Activated CD4-positive, alpha-beta T cell treated with anti-CD3 and anti-CD28 coated beads, Interleukin-2, amount 10 ng/mL, durations not matched to agents 24 days and 14 days (primary cell): Measurements from ENCODE around the gene CNTNAP2. TPM values are rescaled to one million over a fixed set of nuclear protein-coding genes. Genes with fewer than 3 reads are reported as not detected.

ENCODE experiments used
- DNase-seq: peaks from one replicate; pipeline ENCODE4 v3.0.0; 2022
- H3K27ac Mint-ChIP-seq: one replicate; pipeline ENCODE4 v1.8.0; 2022; ENCODE audit warnings: mild to moderate bottlenecking, mixed read lengths
- H3K27me3 Mint-ChIP-seq: one replicate; pipeline ENCODE4 v1.8.0; 2022; ENCODE audit warnings: mixed read lengths
- H3K36me3 Mint-ChIP-seq: one replicate; pipeline ENCODE4 v1.8.0; 2022; ENCODE audit warnings: low read depth, mild to moderate bottlenecking, mixed read lengths
- H3K4me1 Mint-ChIP-seq: one replicate; pipeline ENCODE4 v1.8.0; 2021; ENCODE audit warnings: mixed read lengths
- H3K4me3 Mint-ChIP-seq: one replicate; pipeline ENCODE4 v1.8.0; 2022; ENCODE audit warnings: mild to moderate bottlenecking, moderate library complexity, mixed read lengths
- H3K9me3 Mint-ChIP-seq: one replicate; pipeline ENCODE4 v1.8.0; 2021; ENCODE audit warnings: mixed read lengths
- intact Hi-C: fragments of 100-400 bp; cut with micrococcal nuclease; formaldehyde crosslinking; loops from one replicate; pipeline ENCODE4 v1.15.1; 2023
- total RNA-seq: library from RNA; stranded (reverse); gene quantifications from 2 replicates; pipeline ENCODE4 v1.2.3, GENCODE V29; 2022

CNTNAP2 gene
- total RNA-seq, 1 donor from 2014 or later: not detected

DNA sequence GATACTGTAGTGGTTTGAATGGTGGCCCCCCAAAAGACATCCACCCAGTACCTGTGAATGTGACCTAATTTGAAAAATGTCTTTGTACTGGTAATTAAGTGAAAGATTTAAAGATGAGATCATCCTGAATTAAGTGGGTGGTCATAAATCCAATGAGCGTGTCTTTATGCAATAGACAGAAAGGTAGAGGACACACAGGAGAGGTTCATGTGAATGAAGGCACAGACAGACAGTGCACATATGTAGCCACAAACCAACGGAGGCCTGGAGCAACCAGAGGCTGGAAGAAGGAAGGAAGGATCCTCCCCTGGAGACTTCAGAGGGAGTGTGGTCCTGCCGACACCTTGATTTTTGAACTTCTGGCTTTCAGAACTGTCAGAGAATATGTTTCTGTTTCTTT lies 160.3 kb downstream of the CNTNAP2 start:
- Mint-ChIP-seq H3K4me3 (no peak overlapping the region), H3K36me3 (no peaks in the 10 kb centered on the region), H3K4me1 (no peaks in the 10 kb centered on the region), H3K9me3 (no peaks in the 10 kb centered on the region), H3K27me3 (no peaks in the 10 kb centered on the region), H3K27ac (no peak overlapping the region)
- intact Hi-C loops: no loop called here
- DNase-seq: no peak

DNA sequence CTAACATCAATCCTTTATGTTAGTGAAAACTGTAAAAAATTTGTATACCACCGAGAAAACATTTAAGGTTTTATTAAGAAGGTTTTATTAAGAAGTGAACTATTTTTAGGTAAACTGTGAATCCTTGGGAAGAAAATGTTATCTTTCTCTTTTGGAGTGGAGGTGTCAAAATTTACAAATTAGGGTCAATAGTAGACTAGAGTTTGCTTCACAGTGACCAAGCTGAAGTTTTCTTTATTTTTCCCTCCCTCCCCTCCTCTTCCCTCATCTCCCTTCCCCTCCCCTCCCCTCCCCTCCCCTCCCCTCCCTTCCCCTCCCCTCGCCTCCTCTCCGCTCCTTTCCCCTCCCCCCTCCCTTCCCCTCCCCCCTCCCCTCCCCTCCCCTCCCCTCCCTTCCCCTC lies 168.8 kb downstream of the CNTNAP2 start:
- no peaks in the 10 kb centered on the region for H3K27me3 Mint-ChIP-seq
- no peaks in the 10 kb centered on the region for H3K9me3 Mint-ChIP-seq
- no peak overlapping the region for H3K4me3 Mint-ChIP-seq
- no peaks in the 10 kb centered on the region for H3K36me3 Mint-ChIP-seq
- no peaks in the 10 kb centered on the region for H3K4me1 Mint-ChIP-seq
- DNase-seq: no peak
- no peak overlapping the region for H3K27ac Mint-ChIP-seq
- intact Hi-C loops: no loop called here

DNA sequence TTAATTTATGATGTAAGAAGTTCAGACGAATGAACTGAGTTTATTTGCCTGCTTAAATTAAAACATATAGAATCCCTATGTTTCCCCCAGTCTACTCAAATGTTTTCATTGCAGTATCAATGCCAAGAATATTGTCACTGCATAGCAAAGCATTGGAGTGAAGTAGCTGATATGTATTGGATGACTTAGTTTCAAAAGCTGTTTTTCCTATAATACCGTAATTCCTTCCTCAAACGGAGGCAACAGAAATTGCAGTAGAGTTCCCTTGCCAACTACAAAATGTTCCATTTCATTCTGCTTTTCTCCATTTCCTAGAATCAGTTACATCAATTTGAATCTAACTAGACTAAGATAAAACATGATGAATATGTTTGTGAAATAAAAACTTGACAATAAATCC lies 174.1 kb downstream of the CNTNAP2 start:
- intact Hi-C loops: no loop called here
- no peak overlapping the region for H3K4me3 Mint-ChIP-seq
- no peaks in the 10 kb centered on the region for H3K36me3 Mint-ChIP-seq
- H3K27ac Mint-ChIP-seq: no peak overlapping the region
- no peaks in the 10 kb centered on the region for H3K27me3 Mint-ChIP-seq
- no peaks in the 10 kb centered on the region for H3K4me1 Mint-ChIP-seq
- no peak for DNase-seq
- no peaks in the 10 kb centered on the region for H3K9me3 Mint-ChIP-seq

DNA sequence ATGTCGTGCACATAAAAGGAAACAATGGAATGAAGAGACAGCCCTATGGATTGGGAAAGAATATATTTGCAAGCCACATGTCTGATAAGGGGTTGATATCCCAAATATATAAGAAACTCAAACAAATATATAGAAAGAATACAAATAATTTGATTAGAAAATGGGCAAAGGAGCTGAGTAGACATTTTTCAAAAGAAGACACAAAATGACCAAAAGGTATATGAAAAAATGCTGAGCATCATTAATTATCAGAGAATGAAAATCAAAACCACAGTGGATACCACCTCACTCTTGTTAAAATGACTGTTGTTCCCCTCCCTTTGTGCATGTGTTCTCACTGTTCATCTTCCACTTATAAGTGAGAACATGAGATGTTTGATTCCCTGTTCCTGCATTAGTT lies 175.3 kb downstream of the CNTNAP2 start:
- intact Hi-C loops: no loop called here
- Mint-ChIP-seq H3K27me3 (no peaks in the 10 kb centered on the region), H3K9me3 (no peaks in the 10 kb centered on the region), H3K36me3 (no peaks in the 10 kb centered on the region), H3K27ac (no peak overlapping the region), H3K4me3 (no peak overlapping the region), H3K4me1 (no peaks in the 10 kb centered on the region)
- DNase-seq: no peak

DNA sequence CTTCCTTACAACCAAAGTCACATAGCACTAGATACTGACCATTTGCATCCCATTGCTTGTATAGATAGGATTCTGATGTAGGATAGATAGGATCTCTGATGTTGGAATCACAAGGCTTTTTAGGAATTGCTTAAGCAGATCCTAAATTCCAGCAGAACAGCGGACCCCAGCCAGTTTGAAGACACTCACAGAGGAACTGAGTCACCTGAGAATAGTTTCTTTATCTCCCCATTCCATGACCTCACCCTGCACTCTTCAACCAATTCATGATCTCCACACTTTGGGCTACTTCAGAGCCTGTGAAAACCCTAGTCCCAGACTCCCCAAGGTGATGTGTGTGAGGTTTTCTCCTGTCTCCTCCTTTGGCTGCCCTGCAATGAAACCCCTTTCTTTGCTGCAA lies 179.4 kb downstream of the CNTNAP2 start:
- intact Hi-C loops: no loop called here
- no peaks in the 10 kb centered on the region for H3K27me3 Mint-ChIP-seq
- no peaks in the 10 kb centered on the region for H3K36me3 Mint-ChIP-seq
- H3K27ac Mint-ChIP-seq: no peak overlapping the region
- H3K4me3 Mint-ChIP-seq: no peak overlapping the region
- no peaks in the 10 kb centered on the region for H3K4me1 Mint-ChIP-seq
- no peak for DNase-seq
- H3K9me3 Mint-ChIP-seq: no peaks in the 10 kb centered on the region

DNA sequence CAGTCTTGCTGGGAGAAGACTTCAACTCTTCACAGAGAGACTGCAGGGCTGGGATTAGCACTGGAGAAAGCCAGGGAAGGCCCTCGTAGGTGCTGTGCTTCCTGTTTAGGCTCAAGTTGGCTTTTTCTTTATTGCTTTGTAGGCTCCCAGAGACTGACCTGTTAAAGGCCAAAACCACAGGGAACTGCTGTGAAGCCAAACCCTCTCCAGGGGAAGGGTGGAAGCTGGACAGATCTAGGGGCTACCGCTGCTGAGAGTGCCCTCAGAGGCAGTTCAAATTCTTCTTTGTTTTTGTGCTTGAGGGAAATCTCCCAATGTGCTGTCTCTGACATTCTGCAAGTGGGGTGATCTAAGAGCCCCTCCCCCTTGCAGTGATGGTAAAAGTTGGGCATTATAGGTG lies 198.4 kb downstream of the CNTNAP2 start:
- Mint-ChIP-seq H3K27ac (no peak overlapping the region), H3K4me1 (no peaks in the 10 kb centered on the region), H3K4me3 (no peak overlapping the region), H3K9me3 (peaks cover 6% of the 10 kb centered on the region), H3K27me3 (no peaks in the 10 kb centered on the region), H3K36me3 (no peaks in the 10 kb centered on the region)
- no peak for DNase-seq
- intact Hi-C loops: no loop called here

DNA sequence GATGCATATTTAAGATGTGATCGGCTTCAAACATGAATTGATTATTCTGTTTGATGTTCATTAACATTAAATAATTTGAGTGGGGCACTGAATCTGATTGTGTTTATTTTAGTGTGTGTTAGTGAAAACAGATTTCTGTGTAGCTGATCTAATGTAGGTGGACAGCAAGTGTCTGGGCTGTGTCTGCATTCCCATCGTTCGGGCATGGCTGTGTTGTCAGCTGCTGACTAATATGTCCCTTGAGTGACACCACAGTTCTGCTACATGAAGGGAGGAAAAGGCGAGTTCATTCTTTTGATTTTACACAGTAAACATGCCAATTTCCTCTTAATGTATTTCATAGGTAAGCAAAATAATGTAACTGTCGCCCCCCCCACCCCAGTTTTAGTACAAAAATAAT lies 203.0 kb downstream of the CNTNAP2 start:
- intact Hi-C loops: no loop called here
- Mint-ChIP-seq H3K27me3 (no peaks in the 10 kb centered on the region), H3K9me3 (peaks cover 3% of the 10 kb centered on the region), H3K4me3 (no peak overlapping the region), H3K4me1 (no peaks in the 10 kb centered on the region), H3K36me3 (no peaks in the 10 kb centered on the region), H3K27ac (no peak overlapping the region)
- no peak for DNase-seq

DNA sequence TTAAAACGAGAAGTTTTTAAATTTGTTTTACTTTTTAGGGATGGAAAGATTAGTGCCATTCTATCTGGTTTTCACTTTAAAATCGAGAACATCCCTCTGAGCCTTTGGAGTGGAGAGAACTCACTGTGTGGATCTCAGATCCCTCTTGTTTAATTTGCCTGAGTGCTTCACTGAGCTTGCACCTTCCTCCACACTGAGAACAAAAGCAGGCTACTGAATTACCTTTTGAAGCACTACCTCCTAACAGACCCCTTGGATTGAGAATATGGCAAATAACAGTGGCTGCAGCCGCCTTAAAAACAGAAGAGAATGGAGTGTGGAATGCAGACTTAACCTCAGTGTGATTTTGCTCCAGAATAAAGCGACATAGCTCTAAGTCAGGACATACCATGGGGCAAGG lies 204.7 kb downstream of the CNTNAP2 start:
- Mint-ChIP-seq H3K4me1 (no peaks in the 10 kb centered on the region), H3K27ac (no peak overlapping the region), H3K4me3 (no peak overlapping the region), H3K36me3 (no peaks in the 10 kb centered on the region), H3K27me3 (no peaks in the 10 kb centered on the region), H3K9me3 (peaks cover 3% of the 10 kb centered on the region)
- intact Hi-C loops: no loop called here
- no peak for DNase-seq

DNA sequence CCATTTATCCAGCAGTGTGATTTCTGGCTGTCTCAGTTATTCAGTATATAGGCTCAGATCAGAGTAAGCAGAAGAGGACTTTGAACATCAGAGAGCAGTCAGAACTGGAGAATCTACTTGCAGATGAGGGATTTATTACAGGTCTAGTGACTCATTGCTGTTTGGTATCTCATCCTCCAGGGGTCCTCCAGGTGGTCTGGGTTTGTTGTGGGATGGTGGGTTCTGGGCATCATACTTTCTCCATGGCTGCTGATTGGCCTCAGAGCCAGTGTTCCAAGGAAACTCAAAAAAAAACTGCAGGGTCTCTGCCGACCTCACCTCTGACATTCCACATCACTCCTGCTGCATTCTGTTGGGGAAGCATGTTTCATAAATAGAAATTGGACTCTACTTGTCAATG lies 214.8 kb downstream of the CNTNAP2 start:
- Mint-ChIP-seq H3K27ac (no peak overlapping the region), H3K27me3 (no peaks in the 10 kb centered on the region), H3K36me3 (no peaks in the 10 kb centered on the region), H3K4me3 (no peak overlapping the region), H3K4me1 (no peaks in the 10 kb centered on the region), H3K9me3 (no peaks in the 10 kb centered on the region)
- no peak for DNase-seq
- intact Hi-C loops: no loop called here

DNA sequence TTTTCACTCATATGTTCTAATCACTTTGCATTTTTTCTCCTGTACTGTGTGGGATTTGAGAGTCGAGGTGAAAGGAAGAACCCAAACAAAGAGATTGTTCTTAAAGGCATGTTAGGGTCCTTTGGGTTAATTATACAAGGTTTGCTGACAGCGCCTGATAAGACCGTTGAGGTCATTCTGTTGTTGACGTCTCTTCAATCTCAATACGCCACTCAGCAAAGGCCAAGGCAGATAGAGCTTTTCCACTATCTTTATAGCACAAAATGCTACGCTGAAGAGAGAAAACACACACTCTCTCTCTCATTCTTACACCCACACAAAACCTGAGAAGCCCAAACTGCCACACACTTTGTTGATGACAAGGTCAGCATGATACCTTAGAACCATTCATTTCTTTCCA lies 228.7 kb downstream of the CNTNAP2 start:
- Mint-ChIP-seq H3K4me1 (no peaks in the 10 kb centered on the region), H3K9me3 (peaks cover 3% of the 10 kb centered on the region), H3K36me3 (no peaks in the 10 kb centered on the region), H3K27me3 (no peaks in the 10 kb centered on the region), H3K27ac (no peak overlapping the region), H3K4me3 (no peak overlapping the region)
- no peak for DNase-seq
- intact Hi-C loops: no loop called here

DNA sequence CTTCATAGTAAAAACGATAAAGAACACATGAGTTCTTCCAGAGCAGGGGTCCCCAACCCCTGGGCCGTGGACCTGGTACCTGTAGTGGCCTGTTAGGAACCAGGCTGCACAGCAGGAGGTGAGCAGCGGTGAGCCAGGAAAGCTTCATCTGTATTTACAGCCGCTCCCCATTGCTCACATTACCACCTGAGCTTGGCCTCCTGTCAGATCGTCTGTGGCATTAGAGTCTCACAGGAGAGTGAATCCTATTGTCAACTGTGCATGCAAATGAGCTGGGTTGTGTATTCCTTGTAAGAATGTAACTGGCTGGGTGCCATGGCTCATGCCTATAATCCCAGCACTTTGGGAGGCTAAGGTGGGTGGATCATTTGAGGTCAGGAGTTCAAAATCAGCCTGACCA lies 229.5 kb downstream of the CNTNAP2 start:
- H3K4me1 Mint-ChIP-seq: no peaks in the 10 kb centered on the region
- intact Hi-C loops: no loop called here
- H3K27ac Mint-ChIP-seq: no peak overlapping the region
- no peaks in the 10 kb centered on the region for H3K36me3 Mint-ChIP-seq
- peaks cover 3% of the 10 kb centered on the region for H3K9me3 Mint-ChIP-seq
- no peaks in the 10 kb centered on the region for H3K27me3 Mint-ChIP-seq
- DNase-seq: no peak
- no peak overlapping the region for H3K4me3 Mint-ChIP-seq

DNA sequence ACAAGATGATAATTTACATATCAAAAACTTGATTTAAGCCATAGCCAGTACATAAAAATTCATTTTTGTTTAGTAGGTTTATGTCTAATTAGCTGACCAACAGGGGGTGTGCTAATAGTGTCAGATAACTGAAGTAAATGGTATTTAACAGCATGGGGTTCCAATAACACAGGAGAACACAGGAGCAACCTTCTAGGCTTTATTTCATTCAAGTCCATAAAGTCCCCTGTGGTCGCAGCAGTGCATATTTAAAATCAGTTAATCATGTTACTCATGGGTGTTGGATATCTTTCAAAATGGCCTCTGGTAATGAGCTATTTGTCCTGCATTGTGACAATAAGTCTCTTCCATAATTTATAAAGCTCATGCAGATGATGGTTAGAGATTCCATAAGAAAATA lies 238.6 kb downstream of the CNTNAP2 start:
- no peak overlapping the region for H3K4me3 Mint-ChIP-seq
- no peak for DNase-seq
- H3K27ac Mint-ChIP-seq: no peak overlapping the region
- no peaks in the 10 kb centered on the region for H3K4me1 Mint-ChIP-seq
- intact Hi-C loops: no loop called here
- H3K27me3 Mint-ChIP-seq: no peaks in the 10 kb centered on the region
- peaks cover 4% of the 10 kb centered on the region for H3K9me3 Mint-ChIP-seq
- H3K36me3 Mint-ChIP-seq: no peaks in the 10 kb centered on the region

DNA sequence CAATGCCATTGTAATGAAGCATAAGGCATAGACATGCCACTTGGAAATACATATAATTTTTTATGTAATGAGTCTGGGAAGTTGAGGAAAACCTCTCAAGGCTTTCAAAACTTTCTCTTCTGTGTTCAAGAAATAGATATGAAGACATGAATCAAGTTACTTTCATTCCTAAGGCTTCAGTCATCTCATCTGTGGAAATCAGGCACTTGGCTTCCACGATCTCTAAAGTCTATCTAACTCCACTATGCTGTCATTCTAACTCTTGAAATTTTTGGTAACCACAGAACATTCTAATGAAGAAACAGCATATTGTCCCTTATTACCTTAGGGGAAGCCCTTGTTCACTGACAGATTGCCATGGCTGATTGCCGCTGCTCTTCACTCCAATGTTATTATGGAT lies 242.6 kb downstream of the CNTNAP2 start:
- intact Hi-C loops: no loop called here
- no peaks in the 10 kb centered on the region for H3K36me3 Mint-ChIP-seq
- H3K9me3 Mint-ChIP-seq: no peaks in the 10 kb centered on the region
- no peaks in the 10 kb centered on the region for H3K4me1 Mint-ChIP-seq
- H3K4me3 Mint-ChIP-seq: no peak overlapping the region
- H3K27ac Mint-ChIP-seq: no peak overlapping the region
- DNase-seq: no peak
- no peaks in the 10 kb centered on the region for H3K27me3 Mint-ChIP-seq

DNA sequence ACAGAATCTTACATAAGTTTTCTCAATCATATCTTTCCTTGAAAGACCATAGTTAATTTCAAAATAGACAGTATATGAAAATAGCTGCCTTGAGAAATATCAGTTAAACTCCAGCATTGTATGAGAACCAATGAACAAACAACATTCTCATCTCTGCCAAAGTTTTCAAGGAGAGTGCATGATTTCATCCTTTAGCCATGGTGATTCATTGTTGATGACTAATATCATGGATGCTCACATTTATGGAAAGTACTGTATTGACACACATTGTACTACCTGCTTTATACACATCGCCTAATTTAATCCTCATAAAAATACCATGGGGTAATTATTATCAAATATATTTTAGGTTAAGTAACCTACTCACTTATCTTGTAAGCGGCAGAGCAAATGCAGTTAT lies 250.3 kb downstream of the CNTNAP2 start:
- intact Hi-C loops: no loop called here
- no peaks in the 10 kb centered on the region for H3K9me3 Mint-ChIP-seq

DNA sequence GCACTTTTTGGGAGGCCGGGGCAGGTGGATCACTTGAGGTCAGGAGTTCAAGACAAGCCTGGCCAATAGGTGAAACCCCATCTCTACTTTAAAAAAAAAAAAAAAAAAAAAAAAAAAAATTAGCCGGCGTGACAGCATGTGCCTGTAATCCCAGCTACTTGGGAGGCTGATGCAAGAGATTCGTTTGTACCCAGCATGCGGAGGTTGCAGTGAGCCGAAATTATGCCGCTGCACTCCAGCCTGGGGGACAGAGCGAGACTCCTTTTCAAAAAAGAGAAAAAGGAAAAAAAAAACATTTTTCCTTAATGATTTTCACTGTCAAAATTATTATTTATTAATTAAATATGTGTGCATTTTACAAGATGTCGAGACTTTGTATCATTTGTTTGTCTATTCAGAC lies 253.6 kb downstream of the CNTNAP2 start:
- H3K27ac Mint-ChIP-seq: no peak overlapping the region
- intact Hi-C loops: no loop called here

More for the DNA sequence above, 250.3 kb downstream of the CNTNAP2 start:
- Mint-ChIP-seq H3K4me1 (no peaks in the 10 kb centered on the region), H3K4me3 (no peak overlapping the region), H3K36me3 (no peaks in the 10 kb centered on the region), H3K27me3 (no peaks in the 10 kb centered on the region), H3K27ac (no peak overlapping the region)
- no peak for DNase-seq

DNA sequence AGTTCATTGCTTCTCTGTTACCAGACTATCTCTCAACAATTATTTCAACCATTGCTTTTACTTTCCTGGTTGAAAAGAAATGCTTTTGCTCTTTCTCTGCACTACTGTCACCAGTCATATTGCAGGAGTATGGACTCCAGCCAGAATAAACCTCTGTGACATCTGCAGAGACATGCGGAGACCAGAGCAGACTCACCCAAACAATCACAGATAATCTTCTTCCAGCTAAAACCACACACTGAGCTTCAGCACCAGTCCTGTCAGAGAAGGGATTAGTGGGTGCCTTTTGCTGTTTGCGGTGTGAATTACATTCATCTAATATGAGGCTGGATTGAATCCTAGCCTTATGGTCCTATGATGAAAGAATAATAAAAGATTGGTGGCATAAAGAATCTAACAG lies 258.6 kb downstream of the CNTNAP2 start:
- H3K36me3 Mint-ChIP-seq: no peaks in the 10 kb centered on the region
- intact Hi-C loops: no loop called here
- no peak overlapping the region for H3K27ac Mint-ChIP-seq
- no peak overlapping the region for H3K4me3 Mint-ChIP-seq
- H3K27me3 Mint-ChIP-seq: no peaks in the 10 kb centered on the region
- H3K9me3 Mint-ChIP-seq: no peaks in the 10 kb centered on the region
- no peaks in the 10 kb centered on the region for H3K4me1 Mint-ChIP-seq
- DNase-seq: no peak

More for the DNA sequence above, 253.6 kb downstream of the CNTNAP2 start:
- H3K9me3 Mint-ChIP-seq: no peaks in the 10 kb centered on the region
- no peak for DNase-seq
- H3K27me3 Mint-ChIP-seq: no peaks in the 10 kb centered on the region
- H3K36me3 Mint-ChIP-seq: no peaks in the 10 kb centered on the region
- H3K4me1 Mint-ChIP-seq: no peaks in the 10 kb centered on the region
- no peak overlapping the region for H3K4me3 Mint-ChIP-seq
